Measurements from ENCODE around the gene TLK2. TPM values are rescaled to one million over a fixed set of nuclear protein-coding genes. Genes with fewer than 3 reads are reported as not detected.
A peak's percentile ranks its signal among the peaks of the same experiment; 100 is the strongest.
"Not testable (repeated sequence)": the region's sequence is repeated elsewhere in the genome, so short reads cannot be mapped to it uniquely, and the experiment has no call there.

TLK2 gene
- total RNA-seq, 2 experiments from 2014 or later: 24.8 to 26.8 TPM

DNA sequence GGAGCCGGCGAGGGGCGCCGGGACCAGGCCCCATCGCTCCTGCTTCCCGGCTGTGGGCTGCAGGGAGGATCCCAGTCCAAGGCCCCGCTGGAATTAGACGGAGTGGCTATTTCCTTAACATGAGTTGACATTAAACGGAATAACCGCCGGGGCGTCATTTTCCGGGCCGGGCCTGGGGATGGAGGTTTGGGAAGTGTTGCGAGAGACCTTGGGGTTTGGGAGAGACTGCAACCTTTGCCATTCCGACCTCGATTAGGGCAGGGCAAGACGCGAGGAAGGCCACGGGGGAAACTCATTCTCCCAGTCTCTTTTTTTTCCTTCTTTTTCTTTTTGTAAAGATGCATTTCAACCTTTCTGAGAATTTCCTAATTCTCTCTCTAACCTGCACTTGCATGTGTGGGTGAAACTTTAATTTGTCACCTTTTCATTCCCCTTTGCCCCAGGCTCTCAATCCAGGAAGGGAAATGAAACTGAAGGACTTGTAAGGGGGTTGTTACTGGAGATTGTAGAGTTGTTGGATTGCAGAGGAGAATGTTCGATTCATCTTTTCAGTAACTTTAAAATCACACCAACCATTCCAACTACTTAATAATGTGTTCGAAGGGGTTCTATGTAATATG lies 1.1 kb downstream of the TLK2 start:
- DNase-seq: peak; percentile 15
- Mint-ChIP-seq H3K4me1 (ENCODE audit: low read depth) (peaks cover 31% of the 10 kb centered on the region), H3K4me3 (peak overlapping the region; percentile 87), H3K36me3 (ENCODE audit: low read depth) (peaks cover 17% of the 10 kb centered on the region), H3K27ac (peak overlapping the region; percentile 94)
- POLR2A ChIA-PET; intact Hi-C loops (cut with micrococcal nuclease); ATAC-seq; H3K9me3 Mint-ChIP-seq; H3K27me3 Mint-ChIP-seq; CTCF ChIA-PET: not testable (repeated sequence)

DNA sequence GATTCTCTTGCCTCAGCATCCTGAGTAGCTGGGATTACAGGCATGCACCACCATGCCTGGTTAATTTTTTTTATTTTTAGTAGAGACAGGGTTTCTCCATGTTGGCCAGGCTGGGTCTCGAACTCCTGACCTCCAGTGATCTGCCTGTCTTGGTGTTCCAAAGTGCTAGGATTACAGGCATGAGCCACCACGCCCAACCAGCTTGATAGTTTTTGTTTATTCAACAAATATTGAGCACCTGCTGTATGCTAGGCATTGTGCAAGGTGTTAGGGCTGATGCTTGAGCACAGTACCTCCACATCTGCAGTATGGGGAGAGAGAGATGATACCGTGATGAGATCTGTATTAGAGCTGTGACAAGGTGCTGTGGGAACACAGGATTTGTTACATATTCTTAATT lies 3.9 kb downstream of the TLK2 start:
- H3K9me3 Mint-ChIP-seq; H3K27me3 Mint-ChIP-seq; ATAC-seq; DNase-seq; H3K4me3 Mint-ChIP-seq; intact Hi-C loops (cut with micrococcal nuclease); CTCF ChIA-PET; POLR2A ChIA-PET: not testable (repeated sequence)
- Mint-ChIP-seq H3K27ac (peak overlapping the region; percentile 47), H3K36me3 (ENCODE audit: low read depth) (peaks cover 13% of the 10 kb centered on the region), H3K4me1 (ENCODE audit: low read depth) (peaks cover 29% of the 10 kb centered on the region)

DNA sequence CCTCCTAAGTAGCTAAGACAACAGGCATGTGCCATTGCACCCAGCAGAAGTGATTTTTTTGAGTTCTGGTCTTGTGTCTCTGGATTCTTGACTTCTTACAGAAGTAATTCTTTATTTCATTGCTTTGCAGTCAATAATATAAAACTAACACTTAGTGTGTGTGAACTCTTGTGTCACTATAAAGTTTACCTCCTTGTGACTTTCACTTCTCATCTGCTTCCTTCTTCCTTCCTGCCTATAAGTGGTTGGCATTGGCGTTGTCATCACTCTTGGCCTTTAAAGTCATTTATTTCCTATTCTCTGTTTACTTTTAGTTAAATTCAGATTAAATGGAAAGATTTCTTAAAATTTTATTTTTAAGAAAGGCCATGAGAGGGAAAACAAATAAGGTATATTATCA lies 12.4 kb downstream of the TLK2 start:
- H3K4me3 Mint-ChIP-seq; H3K27me3 Mint-ChIP-seq; POLR2A ChIA-PET; CTCF ChIA-PET; H3K27ac Mint-ChIP-seq; DNase-seq; intact Hi-C loops (cut with micrococcal nuclease); H3K9me3 Mint-ChIP-seq: not testable (repeated sequence)
- Mint-ChIP-seq H3K4me1 (ENCODE audit: low read depth) (peaks cover 27% of the 10 kb centered on the region), H3K36me3 (ENCODE audit: low read depth) (peaks cover 13% of the 10 kb centered on the region)
- peak; percentile 66 for ATAC-seq

DNA sequence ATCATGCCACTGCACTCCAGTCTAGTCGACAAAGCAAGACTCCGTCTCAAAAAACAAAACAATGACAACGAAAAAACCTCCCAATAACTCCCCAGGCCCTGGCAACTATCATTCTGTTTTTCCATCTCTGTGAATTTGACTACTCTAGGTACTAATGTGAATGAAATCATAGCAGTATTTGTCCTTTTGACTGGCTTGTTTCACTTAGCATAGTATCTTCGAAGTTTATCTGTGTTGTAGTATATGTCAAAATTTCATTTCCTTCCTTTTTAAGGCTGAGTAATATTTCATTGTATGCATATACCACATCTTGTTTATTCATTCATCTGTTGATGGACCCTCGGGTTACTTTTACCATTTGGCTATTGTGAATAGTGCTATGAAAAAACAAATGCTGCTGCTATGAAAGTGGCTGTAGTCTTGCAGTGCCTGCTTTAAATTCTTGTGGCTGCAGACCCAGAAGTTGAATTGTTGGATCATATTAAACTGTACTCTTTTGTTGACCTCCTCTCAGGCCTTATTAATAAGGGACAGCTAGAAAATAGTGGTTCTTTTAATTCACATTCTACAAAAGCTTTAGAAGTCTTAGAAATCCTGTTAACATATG lies 14.5 kb downstream of the TLK2 start:
- H3K27ac Mint-ChIP-seq; H3K9me3 Mint-ChIP-seq; DNase-seq; H3K4me3 Mint-ChIP-seq; ATAC-seq; CTCF ChIA-PET; POLR2A ChIA-PET; H3K27me3 Mint-ChIP-seq; intact Hi-C loops (cut with micrococcal nuclease): not testable (repeated sequence)
- peaks cover 12% of the 10 kb centered on the region for H3K36me3 Mint-ChIP-seq (ENCODE audit: low read depth)
- peaks cover 28% of the 10 kb centered on the region for H3K4me1 Mint-ChIP-seq (ENCODE audit: low read depth)

DNA sequence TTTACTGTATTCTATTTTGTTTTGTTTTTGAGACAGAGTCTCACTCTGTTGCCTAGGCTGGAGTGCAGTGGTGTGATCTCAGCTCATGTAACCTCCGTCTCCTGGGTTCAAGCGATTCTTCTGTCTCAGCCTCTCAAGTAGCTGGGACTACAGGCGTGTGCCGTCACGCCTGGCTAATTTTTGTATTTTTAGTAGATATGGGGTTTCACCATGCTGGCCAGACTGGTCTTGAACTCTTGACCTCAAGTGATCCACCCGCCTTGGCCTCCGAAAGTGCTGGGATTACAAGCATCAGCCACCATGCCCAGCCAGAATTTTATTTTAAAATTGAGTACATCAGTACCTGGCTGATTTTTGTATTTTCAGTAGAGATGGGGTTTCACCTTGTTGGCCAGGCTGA lies 15.4 kb downstream of the TLK2 start:
- POLR2A ChIA-PET; H3K27me3 Mint-ChIP-seq; DNase-seq; intact Hi-C loops (cut with micrococcal nuclease); CTCF ChIA-PET; H3K4me3 Mint-ChIP-seq; ATAC-seq; H3K9me3 Mint-ChIP-seq; H3K27ac Mint-ChIP-seq: not testable (repeated sequence)
- peaks cover 29% of the 10 kb centered on the region for H3K4me1 Mint-ChIP-seq (ENCODE audit: low read depth)
- peaks cover 12% of the 10 kb centered on the region for H3K36me3 Mint-ChIP-seq (ENCODE audit: low read depth)

DNA sequence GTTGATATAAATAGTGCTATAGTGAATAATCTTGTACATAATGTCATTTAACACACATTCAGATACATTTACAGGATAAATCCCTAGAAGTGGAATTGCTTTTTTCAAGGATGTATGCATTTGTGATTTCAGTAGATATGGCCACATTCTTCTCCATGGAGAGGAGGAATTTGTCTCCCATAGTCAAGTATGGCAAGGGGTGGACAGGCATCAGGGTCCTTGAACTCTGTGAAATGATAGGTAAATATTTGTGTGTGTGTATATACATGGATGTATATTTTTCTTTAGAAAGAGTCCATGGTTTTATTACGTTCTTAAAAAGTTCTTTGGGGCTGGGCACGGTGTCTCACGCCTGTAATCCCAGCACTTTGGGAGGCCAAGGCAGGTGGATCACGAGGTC lies 17.7 kb downstream of the TLK2 start:
- H3K4me3 Mint-ChIP-seq; H3K27me3 Mint-ChIP-seq; CTCF ChIA-PET; H3K9me3 Mint-ChIP-seq; DNase-seq; ATAC-seq; intact Hi-C loops (cut with micrococcal nuclease); POLR2A ChIA-PET; H3K27ac Mint-ChIP-seq: not testable (repeated sequence)
- Mint-ChIP-seq H3K4me1 (ENCODE audit: low read depth) (peaks cover 26% of the 10 kb centered on the region), H3K36me3 (ENCODE audit: low read depth) (peaks cover 14% of the 10 kb centered on the region)

DNA sequence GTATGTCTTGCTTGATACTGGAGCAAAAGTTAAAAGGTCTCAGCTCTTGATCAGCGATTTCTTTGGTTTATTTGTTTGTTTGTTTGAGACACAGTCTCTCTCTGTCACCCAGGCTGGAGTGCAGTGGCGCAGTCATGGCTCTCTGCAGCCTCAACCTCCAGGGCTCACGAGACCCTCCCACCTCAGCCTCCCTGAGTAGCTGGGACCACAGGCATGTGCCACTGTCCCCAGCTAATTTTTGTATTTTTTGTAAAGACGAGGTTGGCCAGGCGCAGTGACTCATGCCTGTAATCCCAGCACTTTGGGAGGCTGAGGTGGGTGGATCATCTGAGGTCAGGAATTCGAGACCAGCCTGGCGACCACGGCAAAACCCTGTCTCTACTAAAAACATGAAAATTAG lies 20.2 kb downstream of the TLK2 start:
- H3K27ac Mint-ChIP-seq; POLR2A ChIA-PET; H3K36me3 Mint-ChIP-seq (ENCODE audit: low read depth); intact Hi-C loops (cut with micrococcal nuclease); CTCF ChIA-PET; DNase-seq; H3K9me3 Mint-ChIP-seq; H3K4me3 Mint-ChIP-seq; H3K27me3 Mint-ChIP-seq; ATAC-seq: not testable (repeated sequence)
- H3K4me1 Mint-ChIP-seq (ENCODE audit: low read depth): peaks cover 14% of the 10 kb centered on the region

DNA sequence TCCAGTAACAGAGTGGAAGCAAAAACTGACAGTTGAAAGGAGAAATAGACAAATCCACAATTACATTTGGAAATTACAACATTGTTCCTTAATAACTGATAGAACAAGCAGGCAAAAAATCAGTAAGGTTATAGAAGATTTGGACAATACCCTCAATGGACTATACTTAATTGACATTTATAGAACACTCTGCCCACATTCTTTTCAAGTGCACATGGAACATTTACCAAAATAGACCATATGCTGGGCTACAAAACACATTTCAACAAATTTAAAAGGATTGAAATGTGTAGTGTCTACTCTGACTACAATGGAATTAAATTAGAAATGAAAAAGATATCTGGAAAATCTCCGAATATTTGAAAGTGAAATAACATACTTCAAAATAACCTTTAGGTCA lies 21.8 kb downstream of the TLK2 start:
- H3K27ac Mint-ChIP-seq; H3K27me3 Mint-ChIP-seq; DNase-seq; H3K4me3 Mint-ChIP-seq; H3K9me3 Mint-ChIP-seq; H3K36me3 Mint-ChIP-seq (ENCODE audit: low read depth); intact Hi-C loops (cut with micrococcal nuclease); POLR2A ChIA-PET; ATAC-seq: not testable (repeated sequence)
- peaks cover 18% of the 10 kb centered on the region for H3K4me1 Mint-ChIP-seq (ENCODE audit: low read depth)
- CTCF ChIA-PET: interaction anchor here (1.0 kb wide), 1 partner anchor 78 kb away, joined by 4 read pairs; no protein-coding TSS in a partner anchor

DNA sequence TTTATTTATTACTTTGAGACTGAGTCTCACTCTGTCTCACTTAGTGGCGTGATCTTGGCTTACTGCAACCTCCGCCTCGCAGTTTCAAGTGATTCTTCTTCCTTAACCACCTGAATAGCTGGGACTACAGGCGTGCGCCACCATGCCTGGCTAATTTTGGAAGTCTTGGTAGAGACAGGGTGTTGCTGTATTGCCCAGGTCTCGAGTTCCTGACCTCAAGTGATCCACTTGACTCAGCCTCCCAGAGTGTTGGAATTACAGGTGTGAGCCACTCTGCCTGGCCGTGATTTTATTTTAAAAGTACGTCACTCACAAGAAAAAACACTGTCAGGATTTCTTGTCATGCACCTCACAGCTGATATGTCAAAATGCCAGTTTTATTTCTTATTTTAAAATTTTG lies 26.2 kb downstream of the TLK2 start:
- H3K4me3 Mint-ChIP-seq; ATAC-seq; H3K27ac Mint-ChIP-seq; CTCF ChIA-PET; H3K9me3 Mint-ChIP-seq; POLR2A ChIA-PET; H3K27me3 Mint-ChIP-seq; intact Hi-C loops (cut with micrococcal nuclease); DNase-seq: not testable (repeated sequence)
- Mint-ChIP-seq H3K36me3 (ENCODE audit: low read depth) (peaks cover 13% of the 10 kb centered on the region), H3K4me1 (ENCODE audit: low read depth) (peaks cover 36% of the 10 kb centered on the region)

DNA sequence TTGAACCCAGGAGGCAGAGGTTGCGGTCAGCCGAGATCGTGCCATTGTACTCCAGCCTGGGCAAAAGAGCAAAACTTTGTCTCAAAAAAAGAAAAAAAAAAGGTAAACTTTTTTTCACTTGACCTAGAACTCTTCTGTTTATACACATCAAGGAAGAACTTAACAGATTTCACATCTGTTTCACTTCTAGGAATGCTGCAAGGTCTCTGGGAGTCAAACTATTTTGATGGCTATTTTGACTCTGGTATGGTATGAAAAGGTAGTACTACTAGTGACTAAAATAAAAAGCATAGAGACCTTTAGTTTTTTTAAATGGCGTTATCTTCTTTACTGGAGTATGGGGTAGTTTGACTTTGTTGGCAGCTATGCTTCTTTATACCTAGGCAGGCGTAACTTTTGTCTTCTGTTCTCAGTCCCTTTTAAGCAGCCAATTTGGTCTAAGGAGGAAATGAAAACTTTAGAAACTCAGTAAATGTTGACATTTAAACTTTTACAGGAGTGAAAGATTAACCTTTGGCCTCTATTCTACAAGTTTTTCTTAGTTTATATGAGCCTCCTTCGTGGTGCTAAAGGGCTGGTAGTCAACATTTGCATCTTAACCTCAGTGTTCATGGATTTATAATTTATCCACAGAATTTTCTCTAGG lies 28.7 kb downstream of the TLK2 start:
- CTCF ChIA-PET; DNase-seq; H3K9me3 Mint-ChIP-seq; intact Hi-C loops (cut with micrococcal nuclease); POLR2A ChIA-PET; H3K4me3 Mint-ChIP-seq; H3K27me3 Mint-ChIP-seq: not testable (repeated sequence)
- peak overlapping the region; percentile 88 for H3K27ac Mint-ChIP-seq
- peaks cover 44% of the 10 kb centered on the region for H3K4me1 Mint-ChIP-seq (ENCODE audit: low read depth)
- peaks cover 10% of the 10 kb centered on the region for H3K36me3 Mint-ChIP-seq (ENCODE audit: low read depth)
- ATAC-seq: peak; percentile 40

DNA sequence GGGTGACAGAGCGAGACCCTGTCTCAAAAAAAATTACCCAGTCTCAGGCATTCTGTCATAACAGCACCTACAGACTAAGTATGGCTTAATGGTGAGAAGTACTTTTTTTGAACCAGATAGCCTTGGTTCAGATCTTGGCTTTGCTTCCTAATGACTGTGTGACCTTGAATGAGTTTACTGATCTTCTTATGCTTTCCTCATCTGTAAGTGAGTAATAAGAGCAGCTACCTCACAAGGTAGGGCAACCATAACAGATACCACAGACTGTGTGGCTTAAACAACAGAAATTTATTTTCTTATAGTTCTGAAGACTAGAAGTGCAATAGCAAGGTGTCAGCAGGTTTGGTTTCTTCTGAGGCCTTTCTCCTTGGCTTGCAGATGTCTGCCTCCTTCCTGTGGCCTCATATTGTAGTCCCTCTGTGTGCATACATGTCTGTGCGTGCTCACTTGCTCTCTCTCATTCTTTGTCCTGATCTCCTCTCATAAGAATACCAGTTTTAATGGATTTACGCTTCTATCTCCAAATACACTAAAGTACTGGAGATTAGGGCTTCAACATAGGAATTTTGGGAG lies 31.7 kb downstream of the TLK2 start:
- DNase-seq; H3K9me3 Mint-ChIP-seq; POLR2A ChIA-PET; intact Hi-C loops (cut with micrococcal nuclease); CTCF ChIA-PET; H3K27me3 Mint-ChIP-seq; H3K4me3 Mint-ChIP-seq: not testable (repeated sequence)
- H3K36me3 Mint-ChIP-seq (ENCODE audit: low read depth): peaks cover 18% of the 10 kb centered on the region
- peaks cover 52% of the 10 kb centered on the region for H3K4me1 Mint-ChIP-seq (ENCODE audit: low read depth)
- H3K27ac Mint-ChIP-seq: peak overlapping the region; percentile 58
- peak; percentile 62 for ATAC-seq

DNA sequence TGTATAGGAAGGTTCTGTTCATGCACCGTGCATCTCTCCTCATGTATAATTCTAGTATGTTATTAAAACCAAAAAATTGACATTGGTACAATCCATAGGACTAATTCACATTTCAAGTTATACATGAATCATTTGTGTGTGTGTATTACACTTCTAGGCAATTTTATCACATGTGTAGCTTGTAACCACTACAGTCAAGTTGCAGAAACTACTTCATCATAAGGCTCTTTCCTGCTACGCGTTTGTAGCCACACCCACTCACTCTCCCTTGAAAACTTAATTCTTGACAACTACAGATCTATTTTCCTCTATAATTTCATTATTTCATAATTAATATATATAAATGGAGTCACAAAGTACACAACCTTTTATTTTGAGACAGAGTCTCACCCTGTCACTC lies 32.4 kb downstream of the TLK2 start:
- POLR2A ChIA-PET; H3K27ac Mint-ChIP-seq; CTCF ChIA-PET; intact Hi-C loops (cut with micrococcal nuclease); H3K9me3 Mint-ChIP-seq; H3K4me3 Mint-ChIP-seq; H3K27me3 Mint-ChIP-seq: not testable (repeated sequence)
- DNase-seq: peak; percentile 15
- peaks cover 45% of the 10 kb centered on the region for H3K4me1 Mint-ChIP-seq (ENCODE audit: low read depth)
- peak; percentile 67 for ATAC-seq
- H3K36me3 Mint-ChIP-seq (ENCODE audit: low read depth): peaks cover 15% of the 10 kb centered on the region
